ENCODE results near the gene BHLHA15.

BHLHA15 gene

DNA sequence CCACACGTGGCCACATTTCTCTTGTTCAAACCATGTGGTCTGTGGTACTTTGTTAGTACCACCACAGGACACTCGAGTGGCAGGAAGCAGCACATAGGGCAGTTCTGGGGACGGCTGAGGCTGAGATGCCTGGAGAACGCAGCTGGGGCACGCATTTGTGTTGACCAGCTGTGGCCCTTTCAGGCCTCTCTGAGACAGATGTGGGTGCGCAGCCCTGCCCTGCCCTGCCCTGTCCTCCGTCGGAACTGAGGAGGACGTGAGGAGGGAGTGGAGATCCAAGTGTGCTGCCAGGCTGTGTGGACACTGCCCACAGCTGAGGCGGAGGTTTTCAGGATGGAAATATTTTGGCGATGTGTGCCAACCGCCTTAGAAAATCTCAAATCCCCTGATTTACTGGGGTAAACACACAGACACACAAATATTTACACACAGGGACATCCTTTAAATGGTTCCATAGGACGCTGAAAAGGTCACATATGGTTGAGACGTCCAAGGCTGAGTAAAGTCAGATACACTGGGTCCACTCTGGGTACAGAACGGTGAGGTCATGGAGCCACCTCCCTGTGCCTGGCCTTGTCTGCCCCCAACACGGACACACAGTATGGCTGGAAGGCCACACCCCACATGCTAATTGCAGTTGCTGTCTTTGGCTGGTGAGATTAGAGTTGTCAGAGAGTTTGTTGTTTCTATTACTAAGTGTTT is 14.8 kb downstream of the BHLHA15 start:
- DNase-seq (ENCODE audit: low read depth), result no peak

DNA sequence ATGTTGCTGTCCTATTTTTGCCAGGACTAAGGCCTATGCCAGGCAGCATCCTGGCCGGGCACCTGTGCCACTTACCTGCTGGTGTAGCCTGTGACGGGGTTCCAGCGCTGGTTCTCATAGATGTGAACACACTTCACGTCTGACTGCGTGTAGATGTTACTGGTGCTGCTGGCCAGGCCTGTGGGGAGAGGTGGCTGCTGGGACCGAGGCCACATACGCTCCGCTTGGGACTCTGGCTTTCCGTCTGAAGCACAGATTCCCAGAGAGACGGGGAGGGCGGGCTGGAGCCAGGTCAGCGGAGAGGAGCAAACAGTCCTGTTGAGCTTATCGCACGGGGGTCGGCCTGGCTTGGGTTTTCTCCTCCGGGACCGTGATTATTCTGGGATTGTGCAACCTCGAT is 16.7 kb downstream of the BHLHA15 start:
- DNase-seq (ENCODE audit: low read depth), result no peak

DNA sequence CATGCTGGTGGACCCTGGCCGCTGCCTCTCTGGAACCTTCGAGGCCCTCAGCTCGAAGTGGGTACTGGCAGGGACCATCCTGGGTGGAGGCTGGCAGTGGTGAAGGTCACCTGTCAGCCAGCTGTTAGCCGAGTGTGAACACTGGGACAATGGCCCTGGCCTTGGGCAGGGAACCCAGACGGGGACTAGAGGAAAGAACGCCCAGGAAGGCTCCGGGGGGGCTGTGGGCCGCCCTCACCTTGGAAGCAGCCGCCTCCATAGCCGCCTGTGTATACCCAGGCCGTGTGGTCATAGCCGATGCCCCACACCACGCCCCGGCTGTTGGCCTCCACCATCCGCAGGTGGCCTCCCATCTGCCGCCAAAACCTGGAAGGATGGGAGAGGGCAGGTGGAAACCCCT is 17.6 kb downstream of the BHLHA15 start:
- DNase-seq (ENCODE audit: low read depth), result no peak

GRCh38 chr7:98229441-98229840 is 18.2 kb downstream of the BHLHA15 start:
- DNase-seq (ENCODE audit: low read depth), result no peak

- DNase-seq (ENCODE audit: low read depth), result no peak
These were observed 18.9 kb downstream of the BHLHA15 start for GRCh38 chr7:98229991-98230745.

DNA sequence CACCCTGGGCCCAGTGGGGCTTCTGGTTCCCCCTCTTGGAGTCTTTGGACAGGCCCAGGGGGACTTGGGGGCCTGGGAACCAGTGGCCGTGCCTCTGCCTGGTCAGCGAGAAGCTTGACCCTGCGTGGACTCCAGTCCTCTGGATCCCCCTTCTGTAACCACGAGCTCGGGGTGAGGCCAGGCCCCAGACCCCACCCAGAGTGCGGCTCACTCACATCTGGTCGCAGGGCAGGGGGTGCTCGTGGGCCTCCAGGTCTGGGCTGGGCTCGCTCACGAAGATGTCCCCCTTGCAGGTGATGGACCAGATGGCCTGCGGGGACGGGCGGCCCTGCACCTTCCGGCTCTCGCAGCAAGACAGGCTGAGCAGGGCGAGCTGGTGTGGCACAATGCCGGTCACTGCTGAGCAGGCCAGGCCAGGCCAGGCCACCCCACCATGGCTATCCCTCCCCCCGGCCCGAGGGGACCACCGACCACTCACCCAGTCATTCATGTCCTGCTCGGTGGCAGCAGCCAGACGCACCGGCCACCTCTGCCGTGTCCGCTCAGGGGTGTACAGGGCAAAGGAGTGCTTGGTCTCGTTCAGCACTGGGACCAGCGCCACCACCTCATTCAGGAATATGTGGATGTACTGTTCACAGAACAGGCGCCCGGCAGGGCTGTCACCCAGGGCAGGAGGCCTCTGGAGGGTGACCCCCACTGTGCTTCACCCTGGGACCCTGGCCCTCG is 19.7 kb downstream of the BHLHA15 start:
- DNase-seq (ENCODE audit: low read depth), result no peak

GRCh38 chr7:98231493-98232262 is 20.4 kb downstream of the BHLHA15 start:
- DNase-seq (ENCODE audit: low read depth), result no peak

DNA sequence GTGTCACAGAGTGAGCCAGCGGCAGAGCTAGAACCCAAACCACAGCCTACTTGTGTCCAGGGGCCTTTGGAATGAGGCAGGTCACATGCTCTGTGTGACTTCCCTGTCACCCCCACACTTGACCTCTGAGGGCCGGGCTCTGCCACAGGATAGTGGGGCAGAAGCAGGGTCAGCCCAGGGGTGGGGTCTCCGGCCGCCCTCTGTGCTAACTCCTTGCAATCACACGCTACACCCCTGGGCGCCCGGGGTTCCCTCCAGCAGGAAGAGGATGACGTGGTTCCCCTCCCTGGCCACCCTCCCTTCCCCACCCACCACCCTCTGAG is 21.0 kb downstream of the BHLHA15 start:
- no peak for DNase-seq (ENCODE audit: low read depth)

GRCh38 chr7:98232799-98233198 is 21.6 kb downstream of the BHLHA15 start:
- no peak for DNase-seq (ENCODE audit: low read depth)

GRCh38 chr7:98233219-98234070 is 22.2 kb downstream of the BHLHA15 start:
- DNase-seq (ENCODE audit: low read depth), result no peak

- DNase-seq (ENCODE audit: low read depth), result no peak
These were observed 23.3 kb downstream of the BHLHA15 start for GRCh38 chr7:98234429-98235147.

DNA sequence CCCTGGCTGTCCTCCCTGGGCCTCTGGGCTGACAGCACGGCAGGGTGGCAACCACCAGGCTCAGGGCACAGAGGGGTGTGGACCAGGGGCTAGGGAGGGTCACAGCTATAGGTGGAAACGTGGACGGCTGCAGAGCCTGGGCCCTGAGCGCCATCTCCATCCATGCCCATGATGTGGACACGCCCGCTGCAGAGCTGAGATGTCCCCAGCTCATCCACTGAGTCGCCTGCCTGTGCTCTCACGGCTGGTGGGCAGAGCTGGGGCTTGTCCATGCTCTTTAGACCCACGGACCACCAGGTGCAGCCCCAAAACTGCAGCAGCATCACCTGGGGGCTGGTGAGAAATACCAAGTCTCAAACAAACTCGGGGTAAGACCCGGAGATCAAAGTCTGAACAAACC is 24.7 kb downstream of the BHLHA15 start:
- no peak for DNase-seq (ENCODE audit: low read depth)

GRCh38 chr7:98236355-98237185 is 25.3 kb downstream of the BHLHA15 start:
- no peak for DNase-seq (ENCODE audit: low read depth)

DNA sequence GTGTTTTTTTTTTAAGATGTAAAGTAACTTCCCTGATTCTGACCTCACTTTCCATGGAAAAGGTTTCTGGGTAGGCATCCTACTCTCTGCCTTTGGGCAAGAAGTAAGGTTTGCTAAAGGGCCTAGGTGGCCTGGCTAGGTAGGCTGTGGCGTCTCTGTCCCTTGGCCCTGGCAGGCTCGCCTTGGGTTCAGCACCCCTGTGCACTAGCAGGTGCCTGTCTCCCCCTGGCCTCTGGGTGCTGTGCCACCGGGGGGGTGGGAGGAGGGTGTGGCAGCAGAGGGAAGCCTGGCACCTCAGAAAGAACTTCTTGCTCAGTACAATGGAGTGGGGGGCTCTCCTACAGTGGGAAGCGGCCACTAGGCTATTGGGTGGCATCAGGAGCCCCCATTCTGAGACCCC is 26.8 kb downstream of the BHLHA15 start:
- DNase-seq (ENCODE audit: low read depth), result no peak

DNA sequence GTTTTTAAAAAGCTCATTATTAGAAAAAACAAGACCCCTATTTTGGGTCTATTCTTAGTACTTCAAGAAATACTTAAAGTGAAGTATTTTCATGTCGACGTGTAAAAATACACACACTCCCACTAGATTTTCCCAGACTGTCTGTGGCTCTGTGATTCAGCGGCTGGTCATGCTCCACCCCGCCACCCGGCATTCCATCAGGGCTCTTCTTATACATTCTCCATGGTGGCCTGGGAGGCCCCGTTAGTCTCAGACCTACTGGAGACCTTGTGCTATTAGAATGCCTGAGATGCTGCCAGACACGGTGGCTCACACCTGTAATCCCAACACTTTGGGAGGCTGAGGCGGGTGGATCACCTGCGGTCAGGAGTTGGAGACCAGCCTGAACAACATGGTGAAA is 27.7 kb downstream of the BHLHA15 start:
- DNase-seq (ENCODE audit: low read depth), result no peak

GRCh38 chr7:98240961-98241673 is 29.9 kb downstream of the BHLHA15 start:
- DNase-seq (ENCODE audit: low read depth), result no peak

DNA sequence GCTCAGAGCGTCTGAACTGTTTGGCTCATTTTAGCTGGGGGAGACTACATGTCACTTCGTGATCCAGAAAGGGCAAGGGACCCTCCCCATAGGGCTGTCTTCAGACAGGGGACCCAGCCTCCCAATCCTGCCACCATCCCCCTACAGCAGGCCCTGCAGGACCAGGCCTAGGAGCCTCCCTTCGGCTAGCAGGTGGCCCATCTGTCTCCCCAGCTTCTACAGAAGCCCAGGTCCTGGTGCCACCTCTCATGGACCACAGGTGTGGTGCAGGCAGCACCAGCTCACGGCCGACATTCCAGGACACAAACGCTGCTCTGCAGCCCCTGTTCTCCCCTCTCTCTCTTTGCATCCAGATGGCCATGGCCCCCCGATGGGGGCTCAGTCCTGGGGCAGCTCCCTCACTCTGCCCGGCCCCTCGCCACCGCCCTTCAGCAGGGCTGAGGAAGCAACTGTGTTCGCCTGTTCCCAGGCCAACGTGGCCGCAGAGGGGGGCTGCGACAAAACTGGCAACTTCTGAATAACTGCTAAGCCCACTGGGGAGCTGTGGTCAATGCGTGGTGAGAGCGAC is 30.5 kb downstream of the BHLHA15 start:
- no peak for DNase-seq (ENCODE audit: low read depth)

DNA sequence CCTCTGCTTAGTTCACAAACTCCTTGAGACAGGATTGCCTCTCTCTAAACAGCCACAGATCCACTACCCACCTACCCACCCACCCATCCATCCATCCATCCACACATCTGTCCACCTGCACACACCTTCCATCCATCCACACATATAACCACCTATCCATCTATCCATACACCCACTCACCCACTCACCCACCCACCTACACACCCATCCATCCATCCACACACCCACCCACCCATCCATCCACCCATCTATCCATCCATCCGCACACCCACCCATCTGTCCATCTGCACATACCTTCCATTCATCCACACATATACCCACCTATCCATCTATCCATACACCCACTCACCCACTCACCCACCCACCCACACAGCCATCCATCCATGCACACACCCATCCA is 31.1 kb downstream of the BHLHA15 start:
- DNase-seq (ENCODE audit: low read depth), result no peak

GRCh38 chr7:98242934-98243333 is 31.7 kb downstream of the BHLHA15 start:
- DNase-seq (ENCODE audit: low read depth), result no peak
